Right lobe of liver (tissue), 4 donors: Measurements from ENCODE around the gene ESF1.

ENCODE experiments used
- CTCF ChIP-seq, 4 donors: fragments of 200-600 bp in 3 of 4; fragments of 450-650 bp in 1 of 4; IDR thresholded peaks; one replicate each; pipeline versions ENCODE4 v1.5.1 to v1.8.0; 2016 to 2022; ENCODE audit warnings: antibody characterized with exemption in 4 of 4, mild to moderate bottlenecking in 2 of 4
- POLR2A ChIP-seq: fragments of 450-650 bp; IDR thresholded peaks from one replicate; pipeline ENCODE4 v1.6.1; 2017; ENCODE audit warnings: antibody characterized with exemption, mild to moderate bottlenecking
- donor health status: DM: no; HTN: no; CAD: no.
- donor health status: DM: no; HTN: no; CAD: no.
- donor health status: DM: no; HTN: yes; CAD: no.

GRCh38 chr20:13665709-13666395 is 118.9 kb downstream of the ESF1 start:
- TF ChIP-seq CTCF (IDR thresholded peaks at IDR 0.05) (no peak), POLR2A (no peak)
